K562 (cell line): Measurements from ENCODE around the gene ZNF32. TPM values are rescaled to one million over a fixed set of nuclear protein-coding genes. Genes with fewer than 3 reads are reported as not detected.

Source experiments
- ATAC-seq: fragments of 200-7000 bp; cut with Tn5 transposase; 3 replicates; pipeline ENCODE4 v1.9.1; 2020; ENCODE audit warnings: moderate library complexity
- BruUV-seq: library from RNA; stranded (reverse); fragments of 400-500 nt; replicated peaks from 2 replicates; lab custom pipeline; 2021; lab: Mats Ljungman, UMichigan
- CTCF ChIA-PET: fragments of 300-600 bp; formaldehyde crosslinking; extraction: SDS; loops from one replicate; lab custom pipeline; 2021; ENCODE audit warnings: low intra/inter-chr PET ratio; lab: Yijun Ruan, JAX
- POLR2A ChIA-PET: fragments of 300-600, 350-650 bp; sonication (Branson Sonifier 250); formaldehyde crosslinking; extraction: SDS; loops from one replicate; lab custom pipeline; 2021; ENCODE audit warnings: antibody characterized with exemption, inconsistent platforms; lab: Yijun Ruan, JAX
- DNase-seq, 4 experiments: peaks; one replicate each; pipeline versions ENCODE4 v3.0.0 to v3.0.0-alpha.2; 2011 to 2018; ENCODE audit warnings: low spot score in 3 of 4, mixed read lengths in 3 of 4; ENCODE audit errors: extremely low read depth in 1 of 4
- FAIRE-seq: peaks from 2 replicates; lab custom pipeline; 2011; peaks lifted over from hg19 to GRCh38; lab: Jason Lieb, UNC
- H2AFZ ChIP-seq: 2 replicates; pipeline ENCODE4 v1.6.0; 2011; ENCODE audit warnings: low read depth, low read length, control low read depth, inconsistent platforms
- H3K27ac ChIP-seq: fragments of 200-600 bp; 3 replicates; pipeline ENCODE4 v1.8.0; 2011; ENCODE audit warnings: low read depth, mild to moderate bottlenecking, control low read depth, inconsistent platforms, low read length, moderate library complexity, mixed read lengths; ENCODE audit errors: extremely low read depth
- H3K27me3 ChIP-seq, 2 experiments: fragments of 300-600 bp in 1 of 2; 2 replicates in 1 of 2; 3 replicates in 1 of 2; pipeline versions ENCODE4 v1.6.0 to v1.8.0; 2011; ENCODE audit warnings: inconsistent platforms in 2 of 2, low read length in 2 of 2, mild to moderate bottlenecking in 1 of 2, mixed read lengths in 1 of 2, moderate library complexity in 1 of 2; ENCODE audit not compliant: control insufficient read depth in 2 of 2, insufficient read depth in 2 of 2
- H3K36me3 ChIP-seq: fragments of 300-600 bp; 3 replicates; pipeline ENCODE4 v1.8.0; 2011; ENCODE audit warnings: mild to moderate bottlenecking, low read length, inconsistent platforms; ENCODE audit not compliant: control insufficient read depth, insufficient read depth
- H3K4me1 ChIP-seq, 2 experiments: fragments of 200-600 bp in 1 of 2; replicated peaks in 1 of 2; 2 replicates in 1 of 2; 3 replicates in 1 of 2; pipeline versions ENCODE4 v1.5.1 to v1.8.0; 2011; ENCODE audit warnings: inconsistent platforms in 2 of 2, low read length in 2 of 2, mild to moderate bottlenecking in 1 of 2, mixed read lengths in 1 of 2, moderate library complexity in 1 of 2; ENCODE audit not compliant: control insufficient read depth in 2 of 2, insufficient read depth in 2 of 2
- H3K4me2 ChIP-seq: 2 replicates; pipeline ENCODE4 v1.6.1; 2011; ENCODE audit warnings: low read length, control low read depth, inconsistent platforms, mixed read lengths; ENCODE audit not compliant: insufficient read depth
- H3K4me3 ChIP-seq: fragments of 200-600 bp; sonication (generic), shearing (Covaris generic); 2 replicates; pipeline ENCODE4 v1.5.1; 2016; ENCODE audit warnings: control low read depth, inconsistent platforms
- H3K79me2 ChIP-seq: fragments of 200-600 bp; 3 replicates; pipeline ENCODE4 v1.8.0; 2011; ENCODE audit warnings: low read length, inconsistent platforms; ENCODE audit not compliant: control insufficient read depth, insufficient read depth
- H3K9ac ChIP-seq, 2 experiments: 2 replicates each; pipeline versions ENCODE4 v1.6.0 to v1.6.1; 2011; ENCODE audit warnings: low read depth in 2 of 2, low read length in 2 of 2, control low read depth in 1 of 2, inconsistent platforms in 1 of 2, mild to moderate bottlenecking in 1 of 2, mixed read lengths in 1 of 2; ENCODE audit not compliant: insufficient read depth in 1 of 2
- H3K9me1 ChIP-seq: one replicate; pipeline ENCODE4 v1.6.0; 2011; ENCODE audit warnings: inconsistent platforms, mild to moderate bottlenecking, low read length, moderate library complexity; ENCODE audit not compliant: control insufficient read depth, insufficient read depth
- H3K9me3 ChIP-seq: replicated peaks from 2 replicates; pipeline ENCODE4 v1.5.1; 2011; ENCODE audit warnings: low read depth, low read length, inconsistent platforms; ENCODE audit not compliant: control insufficient read depth, insufficient read depth
- H4K20me1 ChIP-seq: replicated peaks from 2 replicates; pipeline ENCODE4 v1.6.1; 2011; ENCODE audit warnings: low read length, inconsistent platforms, mixed read lengths; ENCODE audit not compliant: control insufficient read depth, insufficient read depth
- BDP1 ChIP-seq: IDR thresholded peaks from 3 replicates; pipeline ENCODE4 v1.6.1; 2011; ENCODE audit not compliant: insufficient read length, insufficient read depth
- CBFA2T3 ChIP-seq: fragments of 450-650 bp; IDR thresholded peaks from 2 replicates; pipeline ENCODE4 v1.6.1; 2017
- PTTG1 ChIP-seq: fragments of 450-650 bp; IDR thresholded peaks from 2 replicates; pipeline ENCODE4 v1.6.1; 2016; ENCODE audit warnings: low read depth, mild to moderate bottlenecking, missing genetic modification characterization, missing compliant biosample characterization
- SMARCA5 ChIP-seq: fragments of 450-650 bp; IDR thresholded peaks from 2 replicates; pipeline ENCODE4 v1.6.1; 2016
- ZNF12 ChIP-seq: sonication (generic); formaldehyde crosslinking; IDR thresholded peaks from 2 replicates; pipeline ENCODE4 v1.4.0; 2020; ENCODE audit warnings: mild to moderate bottlenecking, missing genetic modification reagents
- ZNF384 ChIP-seq: IDR thresholded peaks from 2 replicates; pipeline ENCODE4 v1.6.1; 2012; ENCODE audit warnings: low read depth, low read length, improper control_type of control experiment
- ZNF778 ChIP-seq: fragments of 450-650 bp; formaldehyde crosslinking; IDR thresholded peaks from 2 replicates; pipeline ENCODE4 v1.4.0; 2020; ENCODE audit warnings: mild to moderate bottlenecking, moderate library complexity
- WGBS: fragments of 100-300 bp; shearing (Covaris generic); methylation state at CpG from one replicate; pipeline ENCODE4 v1.1.6; 2016; ENCODE audit warnings: low coverage, mixed read lengths; ENCODE audit not compliant: insufficient coverage; ENCODE audit errors: missing lambda C conversion rate; 5-methylcytosine and 5-hydroxymethylcytosine counted together
- in situ Hi-C: fragments of 300-500 bp; cut with MboI; formaldehyde crosslinking; loops from 4 replicates; pipeline ENCODE4 v1.15.0; 2018; ENCODE audit warnings: inconsistent platforms, mixed read lengths
- intact Hi-C: fragments of 100-400 bp; cut with micrococcal nuclease; formaldehyde crosslinking; loops from 2 replicates; pipeline ENCODE4 v1.14.2; 2022
- polyA plus RNA-seq, 8 experiments: library from polyadenylated mRNA; depleted of rRNA in 4 of 8; stranded (reverse) in 5 of 8; unstranded in 3 of 8; fragments of >200 nt; fragmentation: Nextera tagmentation in 2 of 8; fragmentation: Illumina TruSeq in 1 of 8; extraction: Ambion mirVana in 2 of 8; extraction: Trizol in 1 of 8; gene quantifications; 2 replicates each; pipeline versions ENCODE4 v1.2.1 to v1.2.3, GENCODE V29; 2011 to 2014; ENCODE audit warnings: inconsistent platforms in 1 of 8, missing spikeins in 1 of 8
- total RNA-seq, 7 experiments: library from RNA; depleted of rRNA in 6 of 7; stranded (reverse); fragments of >200 nt in 6 of 7; fragmentation: Illumina TruSeq in 2 of 7; extraction: Trizol in 2 of 7; gene quantifications; 2 replicates each; pipeline versions ENCODE4 v1.2.1 to v1.2.3, GENCODE V29; 2011 to 2021; ENCODE audit warnings: low replicate concordance in 1 of 7
- TF ChIP-seq, protein P1 (sequence below): sonication (generic); formaldehyde crosslinking; IDR thresholded peaks from 2 replicates; pipeline ENCODE4 v1.8.1; 2023; ENCODE audit warnings: mild to moderate bottlenecking, missing genetic modification reagents
- TF ChIP-seq, protein P2 (sequence below): fragments of 450-650 bp; formaldehyde crosslinking; IDR thresholded peaks from 2 replicates; pipeline ENCODE4 v1.4.0; 2022; ENCODE audit warnings: mild to moderate bottlenecking, moderate library complexity
- TF ChIP-seq, protein P3 (sequence below): fragments of 450-650 bp; IDR thresholded peaks from 2 replicates; pipeline ENCODE4 v1.6.1; 2018; ENCODE audit not compliant: partially characterized antibody

ZNF32 gene
- total and polyA plus RNA-seq, 9 of the 15 experiments (the other 6 are each of a cell fraction or from before 2014, with no cell fraction given): 17.3 to 57.0 (median 26.3) TPM

DNA sequence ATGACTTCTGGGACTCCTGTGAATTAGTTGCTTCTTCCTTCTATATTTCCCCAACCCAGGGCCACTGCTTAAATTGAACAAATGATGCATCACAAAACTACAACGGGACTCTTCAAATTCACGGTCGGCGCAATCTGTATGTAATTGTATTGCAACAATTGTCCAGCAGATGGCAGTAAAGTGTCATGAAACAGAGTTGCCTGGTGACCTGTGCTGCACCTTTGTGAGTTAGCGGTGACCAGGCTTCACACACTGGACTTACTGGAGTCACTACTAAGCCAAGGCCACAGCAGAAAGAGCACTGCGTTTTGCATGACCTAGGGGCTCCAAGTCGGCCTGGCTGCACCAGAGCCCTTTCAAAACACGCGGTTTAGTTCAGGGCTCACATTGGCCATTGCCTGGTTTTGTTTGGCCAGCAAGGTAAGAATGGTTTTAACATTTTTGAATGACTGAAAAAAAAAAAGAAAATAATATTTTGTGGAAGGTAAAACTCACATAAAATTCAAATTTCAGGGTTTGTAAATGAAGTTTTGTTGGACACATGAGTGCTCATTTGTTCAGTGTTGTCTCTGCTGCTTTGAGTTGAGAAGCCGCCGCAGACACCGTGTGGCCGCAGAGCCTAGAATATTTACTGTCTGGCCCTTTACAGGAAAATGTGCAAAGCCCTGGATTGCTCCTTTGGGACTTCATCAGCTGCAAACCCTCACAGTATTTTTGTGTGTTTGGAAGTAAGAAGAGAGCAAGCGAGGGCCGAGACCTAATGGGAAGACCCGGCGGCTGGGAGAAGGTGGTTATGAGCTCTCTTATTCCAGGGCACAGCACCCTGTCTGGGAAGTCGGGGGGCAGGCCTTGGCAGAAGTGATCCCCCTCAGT lies 23.2 kb upstream of the ZNF32 start (continued):
- TF ChIP-seq, protein P1, sequence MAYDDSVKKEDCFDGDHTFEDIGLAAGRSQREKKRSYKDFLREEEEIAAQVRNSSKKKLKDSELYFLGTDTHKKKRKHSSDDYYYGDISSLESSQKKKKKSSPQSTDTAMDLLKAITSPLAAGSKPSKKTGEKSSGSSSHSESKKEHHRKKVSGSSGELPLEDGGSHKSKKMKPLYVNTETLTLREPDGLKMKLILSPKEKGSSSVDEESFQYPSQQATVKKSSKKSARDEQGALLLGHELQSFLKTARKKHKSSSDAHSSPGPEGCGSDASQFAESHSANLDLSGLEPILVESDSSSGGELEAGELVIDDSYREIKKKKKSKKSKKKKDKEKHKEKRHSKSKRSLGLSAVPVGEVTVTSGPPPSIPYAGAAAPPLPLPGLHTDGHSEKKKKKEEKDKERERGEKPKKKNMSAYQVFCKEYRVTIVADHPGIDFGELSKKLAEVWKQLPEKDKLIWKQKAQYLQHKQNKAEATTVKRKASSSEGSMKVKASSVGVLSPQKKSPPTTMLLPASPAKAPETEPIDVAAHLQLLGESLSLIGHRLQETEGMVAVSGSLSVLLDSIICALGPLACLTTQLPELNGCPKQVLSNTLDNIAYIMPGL (CRISPR knock-in tag): no peak
- TF ChIP-seq PTTG1 (tag): no peak
- TF ChIP-seq SMARCA5: no peak
- TF ChIP-seq BDP1: no peak

DNA sequence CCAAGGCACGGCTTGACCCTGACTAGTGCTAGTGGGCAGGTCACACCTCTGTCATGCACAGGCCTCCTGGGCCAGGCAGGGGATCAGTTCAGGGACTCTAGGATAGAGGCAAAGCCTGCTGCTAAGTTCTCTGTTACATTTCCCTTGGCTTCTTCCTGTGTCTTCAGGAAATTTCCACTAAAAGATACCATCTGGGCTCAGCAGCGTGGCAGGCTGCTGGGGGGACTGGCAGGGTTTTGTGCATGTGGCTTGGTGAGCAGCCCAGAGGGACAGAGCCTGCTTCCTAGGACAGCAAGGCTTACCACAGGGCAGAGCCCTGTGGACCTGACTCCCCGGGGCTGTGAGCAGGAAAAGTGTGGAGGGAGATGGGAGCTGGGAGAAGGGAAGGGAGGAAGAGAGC lies 20.7 kb upstream of the ZNF32 start:
- no TSS peak for BruUV-seq
- no peak overlapping the region for H3K27ac ChIP-seq
- ATAC-seq (no peak), DNase-seq (no peak), FAIRE-seq (no peak)
- H3K27me3 ChIP-seq: peaks cover 51 to 71% of the 10 kb centered on the region in 2 experiments
- H3K79me2 ChIP-seq: no peaks in the 10 kb centered on the region
- no peak overlapping the region for H3K9ac ChIP-seq
- H3K4me3 ChIP-seq: no peak overlapping the region
- no peaks in the 10 kb centered on the region for H3K9me1 ChIP-seq
- no peaks in the 10 kb centered on the region for H3K9me3 ChIP-seq
- peaks cover 5% of the 10 kb centered on the region; the same call in 1 of the 2 replicates for H4K20me1 ChIP-seq
- 0% methylated on average over 3 of the region's 3 CpGs for WGBS
- ChIA-PET CTCF (no interaction called here), POLR2A (no interaction called here)
- no peak overlapping the region for H2AFZ ChIP-seq
- no peaks in the 10 kb centered on the region for H3K36me3 ChIP-seq
- H3K4me1 ChIP-seq: peaks cover 0 to 10% of the 10 kb centered on the region in 2 experiments; a peak in 1 of 5 replicates
- H3K4me2 ChIP-seq: no peak overlapping the region
- in situ Hi-C loops: loop anchor here (10.0 kb wide), 1 partner anchor 1195 kb away; no protein-coding TSS in a partner anchor
- intact Hi-C loops: loop anchor here (10.0 kb wide), 1 partner anchor 185 kb away; no protein-coding TSS in a partner anchor
- TF ChIP-seq, protein P2, sequence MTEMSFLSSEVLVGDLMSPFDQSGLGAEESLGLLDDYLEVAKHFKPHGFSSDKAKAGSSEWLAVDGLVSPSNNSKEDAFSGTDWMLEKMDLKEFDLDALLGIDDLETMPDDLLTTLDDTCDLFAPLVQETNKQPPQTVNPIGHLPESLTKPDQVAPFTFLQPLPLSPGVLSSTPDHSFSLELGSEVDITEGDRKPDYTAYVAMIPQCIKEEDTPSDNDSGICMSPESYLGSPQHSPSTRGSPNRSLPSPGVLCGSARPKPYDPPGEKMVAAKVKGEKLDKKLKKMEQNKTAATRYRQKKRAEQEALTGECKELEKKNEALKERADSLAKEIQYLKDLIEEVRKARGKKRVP (CRISPR knock-in tag): no peak
- TF ChIP-seq ZNF778 (CRISPR knock-in tag) (no peak), CBFA2T3 (no peak), ZNF12 (CRISPR knock-in tag) (no peak), ZNF384 (no peak)
- TF ChIP-seq, protein P3, sequence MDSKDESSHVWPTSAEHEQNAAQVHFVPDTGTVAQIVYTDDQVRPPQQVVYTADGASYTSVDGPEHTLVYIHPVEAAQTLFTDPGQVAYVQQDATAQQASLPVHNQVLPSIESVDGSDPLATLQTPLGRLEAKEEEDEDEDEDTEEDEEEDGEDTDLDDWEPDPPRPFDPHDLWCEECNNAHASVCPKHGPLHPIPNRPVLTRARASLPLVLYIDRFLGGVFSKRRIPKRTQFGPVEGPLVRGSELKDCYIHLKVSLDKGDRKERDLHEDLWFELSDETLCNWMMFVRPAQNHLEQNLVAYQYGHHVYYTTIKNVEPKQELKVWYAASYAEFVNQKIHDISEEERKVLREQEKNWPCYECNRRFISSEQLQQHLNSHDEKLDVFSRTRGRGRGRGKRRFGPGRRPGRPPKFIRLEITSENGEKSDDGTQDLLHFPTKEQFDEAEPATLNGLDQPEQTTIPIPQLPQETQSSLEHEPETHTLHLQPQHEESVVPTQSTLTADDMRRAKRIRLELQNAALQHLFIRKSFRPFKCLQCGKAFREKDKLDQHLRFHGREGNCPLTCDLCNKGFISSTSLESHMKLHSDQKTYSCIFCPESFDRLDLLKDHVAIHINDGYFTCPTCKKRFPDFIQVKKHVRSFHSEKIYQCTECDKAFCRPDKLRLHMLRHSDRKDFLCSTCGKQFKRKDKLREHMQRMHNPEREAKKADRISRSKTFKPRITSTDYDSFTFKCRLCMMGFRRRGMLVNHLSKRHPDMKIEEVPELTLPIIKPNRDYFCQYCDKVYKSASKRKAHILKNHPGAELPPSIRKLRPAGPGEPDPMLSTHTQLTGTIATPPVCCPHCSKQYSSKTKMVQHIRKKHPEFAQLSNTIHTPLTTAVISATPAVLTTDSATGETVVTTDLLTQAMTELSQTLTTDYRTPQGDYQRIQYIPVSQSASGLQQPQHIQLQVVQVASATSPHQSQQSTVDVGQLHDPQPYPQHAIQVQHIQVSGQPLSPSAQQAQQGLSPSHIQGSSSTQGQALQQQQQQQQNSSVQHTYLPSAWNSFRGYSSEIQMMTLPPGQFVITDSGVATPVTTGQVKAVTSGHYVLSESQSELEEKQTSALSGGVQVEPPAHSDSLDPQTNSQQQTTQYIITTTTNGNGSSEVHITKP: no peak
